ENCODE results near the gene PGAM5.
"Not testable (repeated sequence)": the region's sequence is repeated elsewhere in the genome, so short reads cannot be mapped to it uniquely, and the experiment has no call there.

Gene PGAM5

GRCh38 chr12:132689227-132689626 is 21.4 kb upstream of the PGAM5 start:
- no peak for TF ChIP-seq CTCF (IDR thresholded peaks at IDR 0.05)
- no peak for TF ChIP-seq ZFX (IDR thresholded peaks at IDR 0.05; ENCODE audit: borderline replicate concordance)
- H3K27ac ChIP-seq, result peak overlapping the region; percentile 77

- H3K27ac ChIP-seq, result peak overlapping the region; percentile 77
- TF ChIP-seq CTCF (IDR thresholded peaks at IDR 0.05), result no peak
- no peak for TF ChIP-seq ZFX (IDR thresholded peaks at IDR 0.05; ENCODE audit: borderline replicate concordance)
These were observed 20.5 kb upstream of the PGAM5 start for GRCh38 chr12:132690112-132690511.

- not testable (repeated sequence) for H3K27ac ChIP-seq
These were observed 18.6 kb upstream of the PGAM5 start for GRCh38 chr12:132692030-132692429.

- not testable (repeated sequence) for H3K27ac ChIP-seq
These were observed 15.8 kb upstream of the PGAM5 start for GRCh38 chr12:132694888-132695287.

- H3K27ac ChIP-seq, result no peak overlapping the region
- TF ChIP-seq ZFX (IDR thresholded peaks at IDR 0.05; ENCODE audit: borderline replicate concordance) (no peak), CTCF (IDR thresholded peaks at IDR 0.05) (no peak)
These were observed 15.2 kb upstream of the PGAM5 start for GRCh38 chr12:132695431-132695830.

GRCh38 chr12:132698341-132698740 is 12.3 kb upstream of the PGAM5 start:
- no peak overlapping the region for H3K27ac ChIP-seq
- TF ChIP-seq CTCF (IDR thresholded peaks at IDR 0.05) (no peak), ZFX (IDR thresholded peaks at IDR 0.05; ENCODE audit: borderline replicate concordance) (no peak)

- H3K27ac ChIP-seq, result peak overlapping the region; percentile 49
- TF ChIP-seq ZFX (IDR thresholded peaks at IDR 0.05; ENCODE audit: borderline replicate concordance), result no peak
- TF ChIP-seq CTCF (IDR thresholded peaks at IDR 0.05), result no peak
These were observed 10.3 kb upstream of the PGAM5 start for GRCh38 chr12:132700212-132700822.

GRCh38 chr12:132702640-132703039 is 8.0 kb upstream of the PGAM5 start:
- TF ChIP-seq CTCF (IDR thresholded peaks at IDR 0.05), result no peak
- no peak for TF ChIP-seq ZFX (IDR thresholded peaks at IDR 0.05; ENCODE audit: borderline replicate concordance)
- peak overlapping the region; percentile 11; the same call in 1 of the 2 replicates for H3K27ac ChIP-seq
